Measurements from ENCODE around the gene TMSB15B. TPM values are rescaled to one million over a fixed set of nuclear protein-coding genes. Genes with fewer than 3 reads are reported as not detected.

Gene TMSB15B
- total RNA-seq: 0.57 TPM in 1 of 2 replicates, not detected in the other

DNA sequence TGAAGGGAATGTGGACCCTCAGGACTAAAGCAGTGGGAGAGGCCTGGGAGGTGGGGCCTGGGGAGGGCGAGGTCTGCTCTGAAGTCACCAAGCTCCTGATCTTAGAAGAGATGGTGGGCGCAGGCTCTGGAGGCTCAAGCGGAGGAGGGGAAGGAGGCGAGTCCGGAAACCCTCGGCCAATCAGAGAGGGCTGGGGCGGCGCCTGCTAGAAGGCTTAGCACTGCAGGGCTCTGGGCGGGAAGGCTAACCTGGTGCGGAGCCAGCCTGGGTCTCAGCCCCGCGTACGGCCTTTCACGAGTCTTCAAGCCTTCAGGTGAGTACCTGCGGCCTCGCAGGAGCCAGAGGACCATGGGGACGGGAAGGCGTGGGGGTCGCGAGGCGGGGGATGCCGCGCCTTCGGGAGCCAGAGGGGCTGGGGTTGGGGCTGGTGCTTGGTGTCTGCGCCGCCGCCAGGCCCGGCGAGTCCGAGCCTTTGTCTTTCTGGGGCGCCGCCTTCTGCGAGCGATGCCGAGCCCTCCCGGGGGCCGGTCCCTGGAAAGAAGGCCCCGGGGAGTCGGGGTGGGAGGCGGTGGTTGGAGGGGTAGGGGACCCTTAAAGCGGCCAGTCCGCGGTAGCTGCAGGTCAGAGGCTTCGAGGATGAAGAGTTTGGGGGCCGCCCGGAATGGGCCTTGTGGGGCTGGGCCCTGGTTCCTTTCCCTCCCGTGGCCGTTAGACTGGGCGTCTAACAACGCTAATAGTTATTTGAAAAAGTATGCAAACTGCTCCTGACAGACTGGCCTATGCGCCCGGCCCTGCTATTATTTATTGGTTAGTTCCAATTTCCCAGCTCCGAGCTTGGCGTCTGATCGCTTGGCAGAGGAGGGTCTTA lies at the start of gene TMSB15B:
Gene TMSB15B, plus strand, starts transcription at position 217 of the 868 bp plus-strand sequence.

DNA sequence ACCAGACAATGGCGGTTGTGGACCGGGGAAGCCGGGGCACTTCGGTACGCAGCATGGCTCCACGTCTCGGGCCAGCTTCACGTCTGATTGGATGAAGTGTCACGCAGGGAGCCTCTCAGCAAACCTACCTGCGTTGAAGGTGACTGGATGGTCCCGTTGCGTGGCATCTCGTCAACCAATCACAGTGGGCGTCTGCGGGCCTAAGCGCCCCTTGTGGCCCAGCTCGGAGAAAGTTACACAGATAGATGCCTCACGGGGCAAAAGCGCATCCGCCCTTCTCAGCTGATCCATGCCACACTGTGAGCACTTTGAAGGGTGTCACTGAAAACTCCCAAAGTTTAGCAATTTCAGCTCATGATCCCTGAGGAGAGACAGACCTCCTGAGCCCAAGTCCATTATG lies 51.2 kb downstream of the TMSB15B start, which contains the start of gene H2BW1:
Gene H2BW1, minus strand, starts transcription at position 103 of the 400 bp plus-strand sequence. CDS start 132 bp downstream, outside the sequence.

Other genes with a start within 250 kb of the TMSB15B start
- gene PLP1, start 185.8 kb upstream of the TMSB15B start, total RNA-seq: not detected in 2 replicates
- gene RAB9B, start 130.4 kb upstream of the TMSB15B start, total RNA-seq: 0.14 TPM in 1 of 2 replicates, not detected in the other
- not detected in 2 replicates for gene H2BW1, start 51.1 kb downstream of the TMSB15B start, total RNA-seq
- gene H2BW2, start 77.3 kb downstream of the TMSB15B start, total RNA-seq: not detected in 2 replicates
- gene TMSB15C, start 113.6 kb downstream of the TMSB15B start, total RNA-seq: 0.22 and 1.1 TPM in 2 replicates
- under 0.01 and 0.29 TPM in 2 replicates for gene ZCCHC18, start 149.9 kb downstream of the TMSB15B start, total RNA-seq
- 8.2 and 9.8 TPM in 2 replicates for gene SLC25A53, start 194.4 kb downstream of the TMSB15B start, total RNA-seq
- 13.6 and 32.2 TPM in 2 replicates for gene FAM199X, start 203.8 kb downstream of the TMSB15B start, total RNA-seq

Measured in placental pericyte (primary cell).